Lower leg skin (tissue), 3 donors: Measurements from ENCODE around the gene RARRES2.

Experiments used
- CTCF ChIP-seq, 3 donors: fragments of 450-650 bp; IDR thresholded peaks; one replicate each; pipeline ENCODE4 v1.5.1; 2016; ENCODE audit warnings: antibody characterized with exemption in 3 of 3, mild to moderate bottlenecking in 3 of 3, moderate library complexity in 2 of 3
- POLR2A ChIP-seq, 2 donors: fragments of 450-650 bp; IDR thresholded peaks; one replicate each; pipeline ENCODE4 v1.6.1; 2016 to 2017; ENCODE audit warnings: antibody characterized with exemption in 2 of 2, mild to moderate bottlenecking in 1 of 2, moderate library complexity in 1 of 2

- TF ChIP-seq CTCF (IDR thresholded peaks at IDR 0.05) (no peak), POLR2A (IDR thresholded peaks at IDR 0.05) (no peak)
Measured at GRCh38 chr7:150371996-150372270, 30.5 kb upstream of the RARRES2 start.
